Heart right ventricle (tissue), 16 donors: ENCODE results near the gene FRMPD3. TPM values are rescaled to one million over a fixed set of nuclear protein-coding genes. Genes with fewer than 3 reads are reported as not detected.

Source experiments
- ATAC-seq, 8 donors: fragments of 200-7000 bp; cut with Tn5 transposase; one replicate each; pipeline ENCODE4 v1.9.1; 2020; ENCODE audit warnings: mild to moderate bottlenecking in 8 of 8, moderate library complexity in 8 of 8, moderate number of reproducible peaks in 1 of 8
- DNase-seq, 2 donors: peaks; one replicate each; pipeline ENCODE4 v3.0.0-alpha.2; 2020
- H3K27ac ChIP-seq, 10 donors: fragments of 200-600 bp; sonication (generic) in 2 of 10; one replicate each; pipeline versions ENCODE4 v1.5.0 to v1.8.0; 2020 to 2022; ENCODE audit warnings: mild to moderate bottlenecking in 3 of 10
- H3K27me3 ChIP-seq, 7 donors: fragments of 200-600 bp; one replicate each; pipeline ENCODE4 v1.8.0; 2021 to 2022; ENCODE audit warnings: mild to moderate bottlenecking in 2 of 7
- H3K36me3 ChIP-seq, 9 donors: fragments of 200-600 bp; sonication (generic) in 1 of 9; one replicate each; pipeline versions ENCODE4 v1.5.0 to v1.8.0; 2020 to 2022; ENCODE audit warnings: mild to moderate bottlenecking in 2 of 9
- H3K4me1 ChIP-seq, 9 donors: fragments of 200-600 bp; sonication (generic) in 1 of 9; one replicate each; pipeline versions ENCODE4 v1.5.0 to v1.8.0; 2020 to 2022; ENCODE audit warnings: mild to moderate bottlenecking in 4 of 9
- H3K4me3 ChIP-seq, 10 donors: fragments of 200-600 bp; sonication (generic) in 2 of 10; one replicate each; pipeline versions ENCODE4 v1.5.0 to v1.8.0; 2020 to 2022; ENCODE audit warnings: mild to moderate bottlenecking in 7 of 10, moderate library complexity in 2 of 10
- H3K9me3 ChIP-seq, 11 donors: fragments of 200-600 bp in 10 of 11; sonication (generic) in 2 of 11; one replicate each; pipeline versions ENCODE4 v1.5.0 to v1.8.0; 2013 to 2022; ENCODE audit warnings: mild to moderate bottlenecking in 2 of 11, control low read depth in 1 of 11, moderate library complexity in 1 of 11
- WGBS, 2 donors: extraction: QIAGEN DNeasy Blood & Tissue Kit; methylation state at CpG; one replicate each; pipeline ENCODE4 v1.1.7; 2013; ENCODE audit warnings: inconsistent platforms in 1 of 2; 5-methylcytosine and 5-hydroxymethylcytosine counted together
- intact Hi-C, 10 donors: fragments of 100-400 bp; cut with DNase I; formaldehyde crosslinking; loops; one replicate each; pipeline versions ENCODE4 v1.11.1 to v1.14.2; 2022
- polyA plus RNA-seq, 2 donors: library from polyadenylated mRNA; stranded (reverse); fragments of 200-250 nt; gene quantifications; one replicate each; pipeline ENCODE4 v1.2.3, GENCODE V29; 2013
- total RNA-seq, 10 donors: library from RNA; stranded (reverse); fragmentation: NEBNext Ultra II Directional in 3 of 10; extraction: Animal tissue kit (Norgen Biotek cat#: 25700) in 3 of 10; gene quantifications; one replicate each; pipeline versions ENCODE4 v1.2.1 to v1.2.4, GENCODE V29; 2021 to 2023
- TF ChIP-seq, protein P1 (sequence below), 9 donors: fragments of 200-600 bp; sonication (generic) in 2 of 9; IDR thresholded peaks; one replicate each; pipeline versions ENCODE4 v1.5.0 to v1.8.0; 2021 to 2022; ENCODE audit warnings: antibody characterized with exemption in 9 of 9, mild to moderate bottlenecking in 5 of 9, moderate library complexity in 1 of 9
- donor health status: Arrhythmogenic right ventricular cardiomyopathy.
- donor health status: ischemic (EF 13 %, LVEDD 7.1; RV severe dilation, severe dysfunction).
- donor health status: healthy with polysubstance abuse.
- donor health status: DM: no; HTN: yes; CAD: no.
- donor health status: DM: no; HTN: no; CAD: no.
- donor health status: ischemic (EF 25% LVEDD 6.9; RV normal size, moderate dysfunction).
- donor health status: ischemic (EF 25% LVEDD 5.7; RV mildly dilated, moderate dysfunction).
- donor health status: healthy.
- donor health status: DM: yes; HTN: yes; CAD: no.
- donor health status: Ischemic cardiomyopathy.
- donor health status: ischemic (EF 35%, LVEDD 5.7; RV mildly dilated, moderate dysfunction).
- donor health status: nonischemic (EF 11% LVEDD 7.7; RV severe dilation, severe dysfunction).
- donor health status: DM: yes; HTN: yes; CAD: no.
- donor health status: PGD.
- donor health status: ischemic (EF 29% LVEDD 5.4; RV normal size, mild dysfunction).
- donor health status: nonischemic (EF 23%, LVEDD 6.1; RV moderate dilation, normal function).

FRMPD3 gene
- total and polyA plus RNA-seq, 12 donors = 0.02 to 0.14 (median 0.05) TPM; not detected in 8

DNA sequence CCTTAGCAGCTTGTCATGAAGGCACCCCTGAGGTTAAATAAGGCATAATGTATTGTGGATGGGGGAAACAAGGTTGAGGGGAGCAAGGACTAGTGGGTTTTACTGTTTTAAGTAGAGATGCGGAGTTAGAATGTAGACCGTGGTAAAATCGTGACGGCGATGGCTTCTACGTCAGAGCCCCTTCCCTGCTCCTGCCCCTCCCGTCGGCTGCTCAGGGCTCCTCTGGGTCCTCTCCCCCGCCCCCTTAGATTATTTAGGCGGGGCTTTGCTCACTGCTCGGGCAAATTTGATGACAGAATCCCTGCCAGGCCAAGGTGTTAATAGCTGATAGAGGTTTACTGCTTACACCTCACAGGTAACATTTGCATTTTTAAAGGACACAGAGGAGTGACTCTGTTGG, 2.3 kb downstream of the FRMPD3 start:
- Histone ChIP-seq H3K4me1 (no peaks in the 10 kb centered on the region), H3K27ac (no peak overlapping the region), H3K4me3 (no peak overlapping the region), H3K27me3 (peaks cover 0 to 86% (median 21%) of the 10 kb centered on the region in 7 donors), H3K36me3 (no peaks in the 10 kb centered on the region), H3K9me3 (no peaks in the 10 kb centered on the region)
- ATAC-seq (no peak), DNase-seq (no peak)
- TF ChIP-seq, protein P1, sequence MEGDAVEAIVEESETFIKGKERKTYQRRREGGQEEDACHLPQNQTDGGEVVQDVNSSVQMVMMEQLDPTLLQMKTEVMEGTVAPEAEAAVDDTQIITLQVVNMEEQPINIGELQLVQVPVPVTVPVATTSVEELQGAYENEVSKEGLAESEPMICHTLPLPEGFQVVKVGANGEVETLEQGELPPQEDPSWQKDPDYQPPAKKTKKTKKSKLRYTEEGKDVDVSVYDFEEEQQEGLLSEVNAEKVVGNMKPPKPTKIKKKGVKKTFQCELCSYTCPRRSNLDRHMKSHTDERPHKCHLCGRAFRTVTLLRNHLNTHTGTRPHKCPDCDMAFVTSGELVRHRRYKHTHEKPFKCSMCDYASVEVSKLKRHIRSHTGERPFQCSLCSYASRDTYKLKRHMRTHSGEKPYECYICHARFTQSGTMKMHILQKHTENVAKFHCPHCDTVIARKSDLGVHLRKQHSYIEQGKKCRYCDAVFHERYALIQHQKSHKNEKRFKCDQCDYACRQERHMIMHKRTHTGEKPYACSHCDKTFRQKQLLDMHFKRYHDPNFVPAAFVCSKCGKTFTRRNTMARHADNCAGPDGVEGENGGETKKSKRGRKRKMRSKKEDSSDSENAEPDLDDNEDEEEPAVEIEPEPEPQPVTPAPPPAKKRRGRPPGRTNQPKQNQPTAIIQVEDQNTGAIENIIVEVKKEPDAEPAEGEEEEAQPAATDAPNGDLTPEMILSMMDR (IDR thresholded peaks at IDR 0.05) = no peak
- intact Hi-C loops = no loop called here
- WGBS, 2 donors = 19 to 28% methylated on average over 11 of the region's 11 CpGs

DNA sequence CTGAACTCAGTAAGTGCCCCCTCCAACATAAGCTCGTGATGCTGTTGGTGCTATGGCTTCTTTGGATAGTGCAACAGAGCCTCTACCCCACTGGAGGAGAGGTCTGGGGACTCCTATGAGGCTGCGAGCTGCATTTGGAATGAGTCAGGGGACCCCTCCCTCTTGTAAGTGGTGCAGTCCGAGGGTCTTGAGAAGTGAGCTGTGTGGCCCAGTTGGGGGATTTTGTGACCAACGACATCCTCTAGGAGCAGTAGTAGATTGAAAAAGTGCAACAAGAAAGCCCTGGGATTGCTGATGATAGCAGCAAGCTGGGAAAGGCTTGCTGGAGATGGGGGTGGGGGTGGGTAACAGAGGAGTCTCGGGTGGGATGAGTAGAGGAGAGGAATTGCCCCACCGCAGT, 3.1 kb downstream of the FRMPD3 start:
- TF ChIP-seq, protein P1 (IDR thresholded peaks at IDR 0.05) = no peak
- peaks cover 0 to 85% (median 17%) of the 10 kb centered on the region in 7 donors for H3K27me3 ChIP-seq
- ATAC-seq = no peak
- H3K4me1 ChIP-seq = no peaks in the 10 kb centered on the region
- no peak overlapping the region for H3K27ac ChIP-seq
- H3K4me3 ChIP-seq = no peak overlapping the region
- intact Hi-C loops = no loop called here
- no peak for DNase-seq
- WGBS, 2 donors = 16 to 24% methylated on average over 6 of the region's 6 CpGs
- H3K36me3 ChIP-seq = no peaks in the 10 kb centered on the region
- H3K9me3 ChIP-seq = no peaks in the 10 kb centered on the region

DNA sequence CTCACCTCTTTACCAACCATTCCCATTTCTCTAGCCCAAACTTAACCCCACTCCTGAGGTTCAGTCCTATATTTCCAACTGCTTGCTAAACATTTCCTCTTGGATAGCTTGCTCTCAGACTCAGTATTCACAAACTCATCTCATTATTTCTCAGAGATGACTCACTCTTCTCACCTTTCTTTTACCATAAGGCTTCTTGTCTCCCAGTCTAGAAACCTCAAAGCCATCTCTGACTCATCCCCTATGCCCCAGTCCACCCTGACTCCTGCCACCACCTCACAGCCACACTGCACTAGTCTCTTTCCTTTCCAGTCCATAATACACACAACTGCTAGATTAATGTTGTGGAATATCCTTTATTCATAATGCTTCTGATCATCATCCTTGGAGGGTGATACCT, 4.8 kb downstream of the FRMPD3 start:
- intact Hi-C loops = no loop called here
- no peaks in the 10 kb centered on the region for H3K4me1 ChIP-seq
- H3K27ac ChIP-seq = no peak overlapping the region
- no peaks in the 10 kb centered on the region for H3K9me3 ChIP-seq
- TF ChIP-seq, protein P1 (IDR thresholded peaks at IDR 0.05) = no peak
- ATAC-seq (no peak), DNase-seq (no peak)
- H3K36me3 ChIP-seq = no peaks in the 10 kb centered on the region
- peaks cover 0 to 85% (median 9%) of the 10 kb centered on the region in 7 donors for H3K27me3 ChIP-seq
- H3K4me3 ChIP-seq = no peak overlapping the region

DNA sequence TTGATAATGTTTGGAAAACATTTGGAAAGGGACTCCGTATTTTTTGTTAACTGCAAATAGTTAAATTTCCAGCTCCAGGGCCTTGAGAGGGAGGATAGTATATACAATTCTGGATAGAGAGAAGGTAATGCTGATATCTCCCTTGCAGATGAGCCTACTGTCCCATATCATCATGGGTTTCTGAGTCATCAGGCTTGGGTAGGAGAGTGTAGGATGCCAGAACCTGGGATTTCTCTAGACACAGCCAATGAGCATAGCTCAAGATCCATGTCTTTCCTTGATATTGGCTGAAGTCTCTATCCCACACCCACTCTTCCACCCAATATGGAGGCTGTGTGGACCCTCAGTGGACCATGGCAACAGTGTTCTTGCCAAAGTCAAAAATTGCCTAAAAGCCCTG, 7.8 kb downstream of the FRMPD3 start:
- H3K4me1 ChIP-seq = no peaks in the 10 kb centered on the region
- WGBS, 2 donors = 79 to 97% methylated on average over 1 of the region's 1 CpG
- TF ChIP-seq, protein P1 (IDR thresholded peaks at IDR 0.05) = no peak
- H3K27ac ChIP-seq = no peak overlapping the region
- no peak for ATAC-seq
- no peak overlapping the region for H3K4me3 ChIP-seq
- no peaks in the 10 kb centered on the region for H3K36me3 ChIP-seq
- no peak for DNase-seq
- H3K9me3 ChIP-seq = no peaks in the 10 kb centered on the region
- intact Hi-C loops = no loop called here
- H3K27me3 ChIP-seq = peaks cover 0 to 78% (median 0%) of the 10 kb centered on the region in 7 donors
